H1 (cell line): ENCODE data around the gene MIP. TPM values are rescaled to one million over a fixed set of nuclear protein-coding genes. Genes with fewer than 3 reads are reported as not detected.

Experiments
- HDAC6 ChIP-seq: IDR thresholded peaks from one replicate; pipeline ENCODE4 v1.7.1; 2012; ENCODE audit warnings: low read depth, mild to moderate bottlenecking, inconsistent platforms, low read length, moderate library complexity
- POLR2A ChIP-seq, 2 experiments: IDR thresholded peaks; 1 replicate in 1 of 2; 2 replicates in 1 of 2; pipeline ENCODE4 v1.6.1; 2011; ENCODE audit warnings: low read depth in 2 of 2, low read length in 2 of 2, mild to moderate bottlenecking in 2 of 2; ENCODE audit errors: control extremely low read depth in 1 of 2
- RBBP5 ChIP-seq: IDR thresholded peaks from 2 replicates; pipeline ENCODE4 v1.7.1; 2012; ENCODE audit warnings: low read depth, mild to moderate bottlenecking, inconsistent platforms, low read length, moderate library complexity, borderline replicate concordance
- RFX5 ChIP-seq: IDR thresholded peaks from 2 replicates; pipeline ENCODE4 v1.6.1; 2011; ENCODE audit warnings: low read depth, low read length, improper control_type of control experiment, borderline replicate concordance
- TAF7 ChIP-seq: optimal IDR thresholded peaks from 2 replicates; pipeline ENCODE3; 2011; ENCODE audit warnings: low read depth, mild to moderate bottlenecking, inconsistent platforms, low read length, moderate library complexity, borderline replicate concordance
- TEAD4 ChIP-seq: IDR thresholded peaks from 2 replicates; pipeline ENCODE4 v1.6.1; 2012; ENCODE audit warnings: low read depth, low read length, inconsistent platforms, mixed read lengths
- polyA plus RNA-seq, 7 experiments: library from polyadenylated mRNA; depleted of rRNA in 3 of 7; stranded (reverse) in 5 of 7; unstranded in 2 of 7; fragments of >200 nt in 5 of 7; fragments of 200-250 nt in 2 of 7; gene quantifications; 1 replicate in 5 of 7; 2 replicates in 1 of 7; 4 replicates in 1 of 7; pipeline versions ENCODE4 v1.2.1 to v1.2.3, GENCODE V29; 2011 to 2013; ENCODE audit warnings: missing spikeins in 2 of 7, mixed read lengths in 2 of 7
- total RNA-seq: library from RNA; stranded (reverse); fragmentation: NEBNext Ultra II Directional; extraction: Animal tissue kit (Norgen Biotek cat#: 25700); gene quantifications from 2 replicates; pipeline ENCODE4 v1.2.1, GENCODE V29; 2021

The MIP gene
- total and polyA plus RNA-seq, 2 of the 8 experiments (the other 6 are each of a cell fraction or from before 2014, with no cell fraction given), result 0.05 TPM; not detected in 1

DNA sequence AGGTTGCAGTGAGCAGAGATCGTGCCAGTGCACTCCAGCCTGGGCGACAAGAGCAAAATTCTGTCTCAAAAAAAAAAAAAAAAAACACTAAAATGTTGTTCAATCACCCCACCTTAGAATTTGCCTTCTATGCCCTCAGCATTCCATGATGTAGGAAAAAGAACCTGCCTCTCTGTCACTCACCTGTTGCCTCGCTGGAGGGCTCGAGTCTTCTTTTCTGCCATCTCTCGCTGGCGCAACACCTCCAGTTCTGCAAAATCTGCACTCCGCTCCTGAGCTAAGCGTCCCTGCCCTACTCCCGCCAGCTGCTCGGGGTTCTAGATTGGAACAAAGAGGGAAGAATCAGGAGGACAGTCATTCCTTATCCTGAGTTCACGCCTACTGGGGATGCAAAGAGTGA lies 23.2 kb downstream of the MIP start (continued):
- TF ChIP-seq HDAC6, result no peak
- TF ChIP-seq TAF7, result no peak
- no peak for TF ChIP-seq RFX5
- TF ChIP-seq RBBP5, result no peak
- no peak for TF ChIP-seq POLR2A (IDR thresholded peaks at IDR 0.05; ENCODE audit: control extremely low read depth in 1 of 2, low read depth in 2 of 2, low read length in 2 of 2)
- TF ChIP-seq TEAD4, result no peak
